Ammon's horn (tissue), 1 donor: ENCODE data around the gene RCC1.
A peak's percentile ranks its signal among the peaks of the same experiment; 100 is the strongest.
"Not testable (repeated sequence)": the region's sequence is repeated elsewhere in the genome, so short reads cannot be mapped to it uniquely, and the experiment has no call there.

Experiments used
- DNase-seq: peaks from one replicate; pipeline ENCODE4 v3.0.0-alpha.2; 2016; ENCODE audit warnings: low spot score

RCC1 gene

GRCh38 chr1:28548318-28548717 is 42.5 kb downstream of the RCC1 start:
- DNase-seq = no peak

- DNase-seq = no peak
Measured at GRCh38 chr1:28551381-28551780, 45.5 kb downstream of the RCC1 start.

GRCh38 chr1:28552758-28553663 is 47.2 kb downstream of the RCC1 start, which contains the start of gene TRNAU1AP:
TRNAU1AP (plus strand) TSS chr1:28553085; CDS start chr1:28553111, 26 bp downstream.
- DNase-seq = peak; percentile 94

- no peak for DNase-seq
Measured at GRCh38 chr1:28560886-28561285, 55.0 kb downstream of the RCC1 start.

GRCh38 chr1:28564310-28564709 is 58.5 kb downstream of the RCC1 start:
- no peak for DNase-seq

GRCh38 chr1:28565040-28565439 is 59.2 kb downstream of the RCC1 start:
- DNase-seq = no peak

- no peak for DNase-seq
Measured at GRCh38 chr1:28565726-28566125, 59.9 kb downstream of the RCC1 start.

- DNase-seq = no peak
Measured at GRCh38 chr1:28566931-28567330, 61.1 kb downstream of the RCC1 start.

GRCh38 chr1:28571911-28572310 is 66.1 kb downstream of the RCC1 start:
- no peak for DNase-seq

- DNase-seq = not testable (repeated sequence)
Measured at GRCh38 chr1:28572891-28573290, 67.0 kb downstream of the RCC1 start.

GRCh38 chr1:28573564-28573963 is 67.7 kb downstream of the RCC1 start:
- DNase-seq = no peak

GRCh38 chr1:28577052-28577678 is 71.3 kb downstream of the RCC1 start:
- DNase-seq = no peak

- no peak for DNase-seq
Measured at GRCh38 chr1:28577738-28578536, 72.1 kb downstream of the RCC1 start.

GRCh38 chr1:28578696-28579218 is 72.9 kb downstream of the RCC1 start:
- DNase-seq = no peak

GRCh38 chr1:28579401-28579800 is 73.6 kb downstream of the RCC1 start:
- DNase-seq = no peak

GRCh38 chr1:28580722-28581530 is 75.1 kb downstream of the RCC1 start:
- peak; percentile 44 for DNase-seq

GRCh38 chr1:28581531-28582247 is 75.8 kb downstream of the RCC1 start:
- peak; percentile 98 for DNase-seq

- DNase-seq = peak; percentile 17
Measured at GRCh38 chr1:28582248-28582615, 76.4 kb downstream of the RCC1 start.

GRCh38 chr1:28586585-28587391 is 80.9 kb downstream of the RCC1 start:
- not testable (repeated sequence) for DNase-seq
